ENCODE measurements around the gene CD47.

GRCh38 chr3:108110934-108111333 lies 20.1 kb upstream of the CD47 start:
- TF ChIP-seq CTCF (IDR thresholded peaks at IDR 0.05) (no peak), POLR2A (IDR thresholded peaks at IDR 0.05) (no peak)
